SK-N-SH (cell line): ENCODE measurements around the gene PMVK. TPM values are rescaled to one million over a fixed set of nuclear protein-coding genes. Genes with fewer than 3 reads are reported as not detected.

Source experiments
- CTCF ChIA-PET: fragments of 300-600, 350-600 bp; formaldehyde crosslinking; extraction: SDS; loops from one replicate; lab custom pipeline; 2021; lab: Yijun Ruan, JAX
- POLR2A ChIA-PET: fragments of 350-600 bp; sonication (Branson Sonifier 250); formaldehyde crosslinking; extraction: SDS; loops from one replicate; lab custom pipeline; 2020; ENCODE audit warnings: antibody characterized with exemption, inconsistent platforms; lab: Yijun Ruan, JAX
- DNase-seq: peaks from one replicate; pipeline ENCODE4 v3.0.0; 2012
- H2AFZ ChIP-seq: fragments of 200-600 bp; sonication (generic); 2 replicates; pipeline ENCODE4 v1.8.1; 2016; ENCODE audit warnings: antibody characterized with exemption, mild to moderate bottlenecking, low read depth
- H3F3A ChIP-seq: fragments of 200-600 bp; sonication (generic); replicated peaks from 2 replicates; pipeline ENCODE3; 2016; ENCODE audit warnings: antibody characterized with exemption, mild to moderate bottlenecking; ENCODE audit not compliant: insufficient read depth
- H3K27ac ChIP-seq, 2 experiments: fragments of 200-500 bp in 1 of 2; fragments of 200-600 bp in 1 of 2; sonication (Bioruptor generic) in 1 of 2; sonication (generic), shearing (Covaris generic) in 1 of 2; 2 replicates each; pipeline versions ENCODE4 v1.5.1 to v1.6.1; 2014 to 2016; ENCODE audit warnings: low read depth in 2 of 2, inconsistent platforms in 1 of 2, low read length in 1 of 2, mild to moderate bottlenecking in 1 of 2, mixed read lengths in 1 of 2
- H3K27me3 ChIP-seq: fragments of 200-600 bp; sonication (generic), shearing (Covaris generic); 2 replicates; pipeline ENCODE4 v1.6.1; 2016; ENCODE audit warnings: mixed run types; ENCODE audit not compliant: insufficient read depth
- H3K36me3 ChIP-seq, 2 experiments: fragments of 200-500 bp in 1 of 2; fragments of 200-600 bp in 1 of 2; sonication (Bioruptor generic) in 1 of 2; sonication (generic) in 1 of 2; replicated peaks in 1 of 2; 2 replicates each; pipeline versions ENCODE3 to v1.5.1; 2014 to 2016; ENCODE audit warnings: low read length in 1 of 2, mild to moderate bottlenecking in 1 of 2; ENCODE audit not compliant: insufficient read depth in 2 of 2, control insufficient read depth in 1 of 2
- H3K4me1 ChIP-seq, 2 experiments: fragments of 200-500 bp in 1 of 2; fragments of 200-600 bp in 1 of 2; sonication (Bioruptor generic) in 1 of 2; sonication (generic), shearing (Covaris generic) in 1 of 2; 2 replicates each; pipeline versions ENCODE4 v1.5.1 to v1.6.1; 2014 to 2016; ENCODE audit warnings: low read depth in 1 of 2, low read length in 1 of 2, mixed run types in 1 of 2; ENCODE audit not compliant: insufficient read depth in 2 of 2, control insufficient read depth in 1 of 2
- H3K4me2 ChIP-seq: fragments of 200-600 bp; sonication (generic), shearing (Covaris generic); 2 replicates; pipeline ENCODE4 v1.6.1; 2017; ENCODE audit warnings: mixed run types
- H3K4me3 ChIP-seq, 2 experiments: fragments of 200-500 bp in 1 of 2; fragments of 200-600 bp in 1 of 2; sonication (Bioruptor generic) in 1 of 2; sonication (generic), shearing (Covaris generic) in 1 of 2; 2 replicates each; pipeline versions ENCODE4 v1.5.1 to v1.8.1; 2014 to 2016; ENCODE audit warnings: low read depth in 2 of 2, inconsistent platforms in 1 of 2, low read length in 1 of 2, mild to moderate bottlenecking in 1 of 2, mixed read lengths in 1 of 2, moderate library complexity in 1 of 2
- H3K79me2 ChIP-seq: fragments of 200-600 bp; sonication (generic); 2 replicates; pipeline ENCODE4 v1.8.1; 2017; ENCODE audit warnings: mild to moderate bottlenecking; ENCODE audit not compliant: insufficient read depth
- H3K9ac ChIP-seq: fragments of 200-600 bp; sonication (generic); 2 replicates; pipeline ENCODE4 v1.6.1; 2017; ENCODE audit warnings: mixed run types
- H3K9me2 ChIP-seq: fragments of 200-600 bp; sonication (generic); 2 replicates; pipeline ENCODE4 v1.6.1; 2017; ENCODE audit warnings: mixed run types
- H3K9me3 ChIP-seq: fragments of 200-600 bp; sonication (generic); 2 replicates; pipeline ENCODE4 v1.6.1; 2017; ENCODE audit warnings: mixed run types, mild to moderate bottlenecking, moderate library complexity
- H4K20me1 ChIP-seq: fragments of 200-600 bp; sonication (generic); 2 replicates; pipeline ENCODE4 v1.6.1; 2017; ENCODE audit warnings: mild to moderate bottlenecking, mixed run types; ENCODE audit not compliant: insufficient read depth
- CHD2 ChIP-seq: fragments of 150-350 bp; IDR thresholded peaks from 2 replicates; pipeline ENCODE4 v1.6.1; 2018; ENCODE audit warnings: low read length; ENCODE audit not compliant: partially characterized antibody
- ELF1 ChIP-seq: IDR thresholded peaks from 2 replicates; pipeline ENCODE4 v1.4.0; 2012
- EP300 ChIP-seq, 2 experiments: IDR thresholded peaks; 2 replicates each; pipeline versions ENCODE4 v1.4.0 to v1.6.1; 2012; ENCODE audit warnings: borderline replicate concordance in 1 of 2, low read depth in 1 of 2, low read length in 1 of 2
- FOSL2 ChIP-seq: IDR thresholded peaks from 2 replicates; pipeline ENCODE4 v1.4.0; 2012; ENCODE audit warnings: low read depth, mild to moderate bottlenecking, moderate library complexity, borderline replicate concordance
- FOXJ3 ChIP-seq: sonication (generic); formaldehyde crosslinking; IDR thresholded peaks from 2 replicates; pipeline ENCODE4 v1.5.1; 2020; ENCODE audit warnings: mild to moderate bottlenecking, missing genetic modification reagents
- FOXM1 ChIP-seq: IDR thresholded peaks from 2 replicates; pipeline ENCODE4 v1.4.0; 2012; ENCODE audit warnings: low read depth, mild to moderate bottlenecking
- GABPA ChIP-seq: IDR thresholded peaks from 2 replicates; pipeline ENCODE4 v1.4.0; 2012; ENCODE audit warnings: low read depth, mild to moderate bottlenecking
- GATA2 ChIP-seq: sonication (generic); formaldehyde crosslinking; IDR thresholded peaks from 2 replicates; pipeline ENCODE4 v1.5.0; 2020; ENCODE audit warnings: mild to moderate bottlenecking, missing genetic modification reagents
- IRF3 ChIP-seq: fragments of 150-350 bp; IDR thresholded peaks from 2 replicates; pipeline ENCODE4 v1.6.1; 2016; ENCODE audit warnings: mild to moderate bottlenecking, low read depth, low read length
- JUND ChIP-seq: IDR thresholded peaks from 2 replicates; pipeline ENCODE4 v1.4.0; 2012
- MEF2A ChIP-seq: IDR thresholded peaks from 2 replicates; pipeline ENCODE4 v1.4.0; 2012; ENCODE audit warnings: low read depth, borderline replicate concordance
- MXI1 ChIP-seq: IDR thresholded peaks from 2 replicates; pipeline ENCODE4 v1.6.1; 2012; ENCODE audit warnings: mild to moderate bottlenecking, low read depth, low read length, improper control_type of control experiment
- NFIC ChIP-seq: IDR thresholded peaks from 2 replicates; pipeline ENCODE4 v1.4.0; 2012; ENCODE audit warnings: borderline replicate concordance
- PBX3 ChIP-seq: IDR thresholded peaks from 2 replicates; pipeline ENCODE4; 2012
- POLR2AphosphoS5 ChIP-seq: IDR thresholded peaks from 2 replicates; pipeline ENCODE4 v1.6.1; 2012; ENCODE audit warnings: low read depth, low read length
- RAD21 ChIP-seq: IDR thresholded peaks from 2 replicates; pipeline ENCODE4 v1.6.1; 2012; ENCODE audit warnings: mild to moderate bottlenecking, low read length
- REST ChIP-seq: IDR thresholded peaks from 2 replicates; pipeline ENCODE4 v1.6.1; 2012; ENCODE audit warnings: mild to moderate bottlenecking, low read depth, low read length, moderate library complexity
- SIN3A ChIP-seq: IDR thresholded peaks from 2 replicates; pipeline ENCODE4 v1.6.1; 2012; ENCODE audit warnings: low read depth, mild to moderate bottlenecking, low read length, moderate library complexity, borderline replicate concordance
- SMC3 ChIP-seq: IDR thresholded peaks from 2 replicates; pipeline ENCODE4 v1.6.1; 2012; ENCODE audit warnings: low read depth, low read length, improper control_type of control experiment
- TAF1 ChIP-seq: IDR thresholded peaks from 2 replicates; pipeline ENCODE4 v1.6.1; 2012; ENCODE audit warnings: low read depth, mild to moderate bottlenecking, low read length, moderate library complexity, borderline replicate concordance
- TCF12 ChIP-seq: IDR thresholded peaks from 2 replicates; pipeline ENCODE4 v1.4.0; 2012
- TEAD4 ChIP-seq: IDR thresholded peaks from 2 replicates; pipeline ENCODE4 v1.4.0; 2012; ENCODE audit warnings: mild to moderate bottlenecking, borderline replicate concordance; ENCODE audit not compliant: insufficient read depth
- USF1 ChIP-seq: IDR thresholded peaks from 2 replicates; pipeline ENCODE4 v1.4.0; 2012; ENCODE audit warnings: low read depth, borderline replicate concordance
- USF2 ChIP-seq: fragments of 150-350 bp; IDR thresholded peaks from 2 replicates; pipeline ENCODE4 v1.6.1; 2017; ENCODE audit warnings: antibody characterized with exemption, low read length, low read depth, borderline replicate concordance
- YY1 ChIP-seq: IDR thresholded peaks from 2 replicates; pipeline ENCODE4 v1.4.0; 2012; ENCODE audit warnings: low read depth, mild to moderate bottlenecking
- WGBS: methylation state at CpG from one replicate; pipeline ENCODE4 v1.1.6; 2017; ENCODE audit warnings: low lambda C conversion rate; 5-methylcytosine and 5-hydroxymethylcytosine counted together
- polyA plus RNA-seq, 3 experiments: library from polyadenylated mRNA; depleted of rRNA; stranded (reverse); fragments of >200 nt; gene quantifications; 2 replicates each; pipeline ENCODE4 v1.2.3, GENCODE V29; 2012

The PMVK gene
- polyA plus RNA-seq, 1 of the 3 experiments (the other 2 are of a cell fraction) = 59.6 TPM

- Histone ChIP-seq H3K79me2 (peaks cover 70% of the 10 kb centered on the region), H4K20me1 (peaks cover 18% of the 10 kb centered on the region; the same call in 1 of the 2 replicates), H3K9me3 (no peaks in the 10 kb centered on the region), H3K4me1 (peaks cover 30 to 65% of the 10 kb centered on the region in 2 experiments), H3K4me3 (peak overlapping the region; percentile 79 to 90), H3K9me2 (no peaks in the 10 kb centered on the region), H3K27ac (peak overlapping the region; percentile 97 to 99), H2AFZ (no peak overlapping the region), H3F3A (peaks cover 36% of the 10 kb centered on the region), H3K4me2 (peak overlapping the region; percentile 98), H3K27me3 (no peaks in the 10 kb centered on the region), H3K36me3 (peaks cover 6 to 10% of the 10 kb centered on the region in 2 experiments), H3K9ac (peak overlapping the region; percentile 88)
- ChIA-PET CTCF (interaction anchor here (0.8 to 37.5 kb wide), 7 partner anchors 8 to 112 kb away, joined by 3 to 640 read pairs (median 7); partner anchors contain the start of genes LENEP, PYGO2 and ZBTB7B), POLR2A (interaction anchor here (1.0 to 3.1 kb wide), 3 partner anchors 10 to 21 kb away, joined by 3 to 13 read pairs (median 7); partner anchors contain the start of genes FLAD1, LENEP and PYGO2)
- no peak for DNase-seq
- 19% methylated on average over 18 of the region's 18 CpGs for WGBS
- TF ChIP-seq GATA2 (CRISPR knock-in tag) (no peak), JUND (no peak; the same call in 1 of the 2 replicates), REST (peak; percentile 46; the same call in 1 of the 2 replicates), FOSL2 (peak; percentile 29; the same call in 1 of the 2 replicates), TEAD4 (peak; percentile 53; the same call in 1 of the 2 replicates), TCF12 (peak; percentile 66), GABPA (peak; percentile 61), USF2 (no peak), IRF3 (no peak), MEF2A (no peak), RAD21 (no peak), POLR2AphosphoS5 (peak; percentile 78), TAF1 (peak; percentile 70), NFIC (peak; percentile 39; the same call in 1 of the 2 replicates), SIN3A (peak; percentile 52; the same call in 1 of the 2 replicates), ELF1 (no peak; the same call in 1 of the 2 replicates), MXI1 (no peak), CHD2 (peak; percentile 37), FOXJ3 (no peak), PBX3 (peak; percentile 37; the same call in 1 of the 2 replicates), YY1 (peak; percentile 69; the same call in 1 of the 2 replicates), SMC3 (no peak), USF1 (no peak), EP300 (IDR thresholded peaks at IDR 0.05; ENCODE audit: borderline replicate concordance in 1 of 2, low read depth in 1 of 2, low read length in 1 of 2) (peak in 1 of 2 experiments; percentile 74; a peak in 1 of 4 replicates), FOXM1 (0 out of 2 replicates have a peak, but pooled peaks have one; percentile 32)
Observed at GRCh38 chr1:154972517-154973343, 36.2 kb upstream of the PMVK start.
